H1 (cell line): Measurements from ENCODE around the gene SEC61G. TPM values are rescaled to one million over a fixed set of nuclear protein-coding genes. Genes with fewer than 3 reads are reported as not detected.

Source experiments
- CTCF ChIA-PET: fragments of 300-600 bp; sonication (Branson Sonifier 250); formaldehyde crosslinking; loops from one replicate; lab custom pipeline; 2021; ENCODE audit not compliant: partially characterized antibody; lab: Charles Lee
- POLR2A ChIA-PET: fragments of 300-600 bp; sonication (Branson Sonifier 250); formaldehyde crosslinking; loops from one replicate; lab custom pipeline; 2021; ENCODE audit warnings: inconsistent platforms; ENCODE audit not compliant: partially characterized antibody; lab: Charles Lee
- DNase-seq, 2 experiments: peaks; one replicate each; pipeline versions ENCODE4 v3.0.0 to v3.0.0-alpha.2; 2010 to 2022; ENCODE audit warnings: low spot score in 2 of 2, low read depth in 1 of 2, mixed read lengths in 1 of 2
- FAIRE-seq: peaks from 2 replicates; lab custom pipeline; 2011; peaks lifted over from hg19 to GRCh38; lab: Jason Lieb, UNC
- H2AFZ ChIP-seq: 2 replicates; pipeline ENCODE4 v1.8.1; 2012; ENCODE audit warnings: low read length, inconsistent platforms
- H2AK5ac ChIP-seq: 2 replicates; pipeline ENCODE4 v1.6.1; 2013; ENCODE audit warnings: low read depth, low read length
- H2BK120ac ChIP-seq: replicated peaks from 2 replicates; pipeline ENCODE3; 2013; ENCODE audit warnings: low read depth, low read length, inconsistent platforms
- H2BK12ac ChIP-seq: 2 replicates; pipeline ENCODE4 v1.6.1; 2013; ENCODE audit warnings: low read depth, low read length
- H2BK15ac ChIP-seq: 2 replicates; pipeline ENCODE4 v1.6.1; 2013; ENCODE audit warnings: low read length
- H2BK20ac ChIP-seq: 2 replicates; pipeline ENCODE4 v1.6.1; 2013; ENCODE audit warnings: low read length
- H2BK5ac ChIP-seq: 2 replicates; pipeline ENCODE4 v1.6.1; 2013; ENCODE audit warnings: low read depth, low read length
- H3K14ac ChIP-seq: 2 replicates; pipeline ENCODE4 v1.6.1; 2013; ENCODE audit warnings: inconsistent platforms; ENCODE audit not compliant: insufficient read length
- H3K18ac ChIP-seq: 2 replicates; pipeline ENCODE4 v1.6.1; 2013; ENCODE audit warnings: low read length; ENCODE audit errors: extremely low read depth
- H3K23ac ChIP-seq: 2 replicates; pipeline ENCODE4 v1.6.1; 2013; ENCODE audit warnings: inconsistent platforms; ENCODE audit not compliant: insufficient read length
- H3K23me2 ChIP-seq: 2 replicates; pipeline ENCODE4 v1.6.1; 2013; ENCODE audit warnings: low read depth, low read length
- H3K27ac ChIP-seq: 2 replicates; pipeline ENCODE4 v1.6.1; 2011; ENCODE audit warnings: low read depth, low read length, inconsistent platforms
- H3K27me3 ChIP-seq, 4 experiments: replicated peaks in 1 of 4; 1 replicate in 1 of 4; 2 replicates in 3 of 4; pipeline versions ENCODE4 v1.6.1 to v1.8.1; 2011 to 2013; ENCODE audit warnings: low read length in 3 of 4, mild to moderate bottlenecking in 3 of 4, inconsistent platforms in 2 of 4, mixed read lengths in 2 of 4, moderate library complexity in 1 of 4; ENCODE audit not compliant: control insufficient read depth in 3 of 4, insufficient read depth in 3 of 4; ENCODE audit errors: extremely low read depth in 1 of 4
- H3K36me3 ChIP-seq, 4 experiments: 2 replicates each; pipeline versions ENCODE4 v1.6.1 to v1.8.1; 2011 to 2013; ENCODE audit warnings: mild to moderate bottlenecking in 4 of 4, low read length in 3 of 4, moderate library complexity in 2 of 4, control low read depth in 1 of 4, inconsistent platforms in 1 of 4; ENCODE audit not compliant: insufficient read depth in 4 of 4, control insufficient read depth in 2 of 4
- H3K4ac ChIP-seq: replicated peaks from 2 replicates; pipeline ENCODE3; 2013; ENCODE audit warnings: low read length, low read depth, mixed read lengths, inconsistent platforms; ENCODE audit not compliant: insufficient read length
- H3K4me1 ChIP-seq, 4 experiments: replicated peaks in 1 of 4; 1 replicate in 1 of 4; 2 replicates in 3 of 4; pipeline versions ENCODE4 v1.6.1 to v1.8.1; 2011 to 2013; ENCODE audit warnings: low read length in 3 of 4, inconsistent platforms in 2 of 4, mixed read lengths in 1 of 4; ENCODE audit not compliant: insufficient read depth in 4 of 4, control insufficient read depth in 3 of 4
- H3K4me2 ChIP-seq, 2 experiments: 2 replicates each; pipeline versions ENCODE4 v1.6.1 to v1.8.1; 2011 to 2013; ENCODE audit warnings: low read depth in 2 of 2, low read length in 2 of 2, control low read depth in 1 of 2, inconsistent platforms in 1 of 2, mild to moderate bottlenecking in 1 of 2; ENCODE audit not compliant: insufficient read depth in 1 of 2
- H3K4me3 ChIP-seq, 4 experiments: fragments of 200-600, 300-600 bp in 1 of 4; sonication (generic), shearing (Covaris generic), sonication (Bioruptor Twin) in 1 of 4; 2 replicates each; pipeline versions ENCODE4 v1.5.1 to v1.8.1; 2011 to 2016; ENCODE audit warnings: low read length in 4 of 4, low read depth in 3 of 4, control low read depth in 2 of 4, inconsistent platforms in 2 of 4, mild to moderate bottlenecking in 2 of 4, mixed read lengths in 1 of 4, moderate library complexity in 1 of 4; ENCODE audit not compliant: insufficient read depth in 2 of 4; ENCODE audit errors: extremely low read depth in 1 of 4
- H3K56ac ChIP-seq: replicated peaks from 2 replicates; pipeline ENCODE3; 2013; ENCODE audit warnings: low read depth, mild to moderate bottlenecking, mixed read lengths, low read length, inconsistent platforms; ENCODE audit not compliant: insufficient read length
- H3K79me1 ChIP-seq: 2 replicates; pipeline ENCODE4 v1.6.1; 2013; ENCODE audit warnings: low read depth, low read length, control low read depth
- H3K79me2 ChIP-seq, 2 experiments: 2 replicates each; pipeline versions ENCODE4 v1.6.1 to v1.8.1; 2012 to 2013; ENCODE audit warnings: low read length in 2 of 2, mild to moderate bottlenecking in 2 of 2, inconsistent platforms in 1 of 2; ENCODE audit not compliant: insufficient read depth in 2 of 2, control insufficient read depth in 1 of 2
- H3K9ac ChIP-seq, 4 experiments: replicated peaks in 1 of 4; 1 replicate in 1 of 4; 2 replicates in 3 of 4; pipeline versions ENCODE4 v1.6.1 to v1.8.1; 2011 to 2013; ENCODE audit warnings: low read depth in 3 of 4, low read length in 3 of 4, control low read depth in 2 of 4, mild to moderate bottlenecking in 2 of 4, moderate library complexity in 2 of 4, inconsistent platforms in 1 of 4; ENCODE audit errors: extremely low read depth in 1 of 4
- H3K9me3 ChIP-seq, 2 experiments: 2 replicates each; pipeline versions ENCODE4 v1.6.1 to v1.8.1; 2012 to 2013; ENCODE audit warnings: mild to moderate bottlenecking in 2 of 2, moderate library complexity in 2 of 2, control low read depth in 1 of 2, inconsistent platforms in 1 of 2, low read depth in 1 of 2, low read length in 1 of 2, mixed read lengths in 1 of 2; ENCODE audit not compliant: insufficient read depth in 2 of 2
- H4K20me1 ChIP-seq, 2 experiments: replicated peaks in 1 of 2; 2 replicates each; pipeline versions ENCODE3 to v1.8.1; 2011 to 2013; ENCODE audit warnings: inconsistent platforms in 2 of 2, low read length in 2 of 2, mild to moderate bottlenecking in 1 of 2; ENCODE audit not compliant: insufficient read depth in 2 of 2, control insufficient read depth in 1 of 2
- H4K5ac ChIP-seq: 2 replicates; pipeline ENCODE4 v1.6.1; 2013; ENCODE audit warnings: low read length, low read depth, mixed read lengths, inconsistent platforms; ENCODE audit not compliant: insufficient read length
- H4K8ac ChIP-seq: 2 replicates; pipeline ENCODE4 v1.8.0; 2013; ENCODE audit warnings: mild to moderate bottlenecking, moderate library complexity, low read length, inconsistent platforms; ENCODE audit not compliant: insufficient read depth; ENCODE audit errors: extremely low read depth
- H4K91ac ChIP-seq: replicated peaks from 2 replicates; pipeline ENCODE3; 2013; ENCODE audit warnings: low read length, mixed read lengths, inconsistent platforms; ENCODE audit not compliant: insufficient read length
- CBX5 ChIP-seq: fragments of 300-800, 300-1000 bp; sonication (generic); IDR thresholded peaks from 2 replicates; pipeline ENCODE4 v1.7.1; 2016; ENCODE audit warnings: antibody characterized with exemption, low read length, low read depth
- FOSL1 ChIP-seq: IDR thresholded peaks from 2 replicates; pipeline ENCODE4 v1.6.1; 2011; ENCODE audit warnings: mild to moderate bottlenecking, low read depth, low read length, moderate library complexity; ENCODE audit not compliant: insufficient read depth
- GABPA ChIP-seq: IDR thresholded peaks from 2 replicates; pipeline ENCODE4 v1.6.1; 2011; ENCODE audit warnings: mild to moderate bottlenecking, low read length, moderate library complexity, borderline replicate concordance; ENCODE audit not compliant: insufficient read depth
- NRF1 ChIP-seq: IDR thresholded peaks from 2 replicates; pipeline ENCODE4 v1.6.1; 2011; ENCODE audit warnings: mild to moderate bottlenecking, low read depth, low read length, improper control_type of control experiment
- RNF2 ChIP-seq: fragments of 200-900, 300-1000 bp; sonication (generic); IDR thresholded peaks from 2 replicates; pipeline ENCODE4 v1.7.1; 2016; ENCODE audit warnings: borderline replicate concordance, low read depth, mild to moderate bottlenecking, antibody characterized with exemption, low read length; ENCODE audit not compliant: poor library complexity, severe bottlenecking; ENCODE audit errors: missing control alignments
- TEAD4 ChIP-seq: IDR thresholded peaks from 2 replicates; pipeline ENCODE4 v1.6.1; 2012; ENCODE audit warnings: low read depth, low read length, inconsistent platforms, mixed read lengths
- polyA plus RNA-seq, 7 experiments: library from polyadenylated mRNA; depleted of rRNA in 3 of 7; stranded (reverse) in 5 of 7; unstranded in 2 of 7; fragments of >200 nt in 5 of 7; fragments of 200-250 nt in 2 of 7; gene quantifications; 1 replicate in 5 of 7; 2 replicates in 1 of 7; 4 replicates in 1 of 7; pipeline versions ENCODE4 v1.2.1 to v1.2.3, GENCODE V29; 2011 to 2013; ENCODE audit warnings: missing spikeins in 2 of 7, mixed read lengths in 2 of 7
- total RNA-seq: library from RNA; stranded (reverse); fragmentation: NEBNext Ultra II Directional; extraction: Animal tissue kit (Norgen Biotek cat#: 25700); gene quantifications from 2 replicates; pipeline ENCODE4 v1.2.1, GENCODE V29; 2021

Gene SEC61G
- total and polyA plus RNA-seq, 2 of the 8 experiments (the other 6 are each of a cell fraction or from before 2014, with no cell fraction given) = 142 to 274 TPM

GRCh38 chr7:54719425-54719824 is 39.6 kb downstream of the SEC61G start:
- no peaks in the 10 kb centered on the region; the same call in 1 of the 2 replicates for H3K23me2 ChIP-seq
- ChIA-PET POLR2A (no interaction called here), CTCF (interaction anchor here (0.6 kb wide), 1 partner anchor 427 kb away, joined by 7 read pairs; no protein-coding TSS in a partner anchor)
- H3K79me1 ChIP-seq = no peaks in the 10 kb centered on the region
- H3K4me2 ChIP-seq = no peak overlapping the region
- no peak overlapping the region for H3K23ac ChIP-seq
- H4K20me1 ChIP-seq = no peaks in the 10 kb centered on the region
- peaks cover 4 to 6% of the 10 kb centered on the region in 2 experiments; a peak in 1 of 4 replicates for H3K9me3 ChIP-seq
- no peak overlapping the region for H3K18ac ChIP-seq
- H4K8ac ChIP-seq = peak overlapping the region; percentile 14; the same call in 1 of the 2 replicates
- H4K5ac ChIP-seq = no peak overlapping the region
- H3K9ac ChIP-seq = no peak overlapping the region
- H2BK12ac ChIP-seq = no peak overlapping the region
- H3K36me3 ChIP-seq = no peaks in the 10 kb centered on the region
- H4K91ac ChIP-seq = no peak overlapping the region
- H2BK20ac ChIP-seq = no peak overlapping the region
- H3K14ac ChIP-seq = no peak overlapping the region
- no peaks in the 10 kb centered on the region for H3K4me1 ChIP-seq
- FAIRE-seq (no peak), DNase-seq (no peak)
- H3K79me2 ChIP-seq = no peaks in the 10 kb centered on the region
- no peak overlapping the region for H2BK15ac ChIP-seq
- H2AK5ac ChIP-seq = no peak overlapping the region
- no peak overlapping the region for H2AFZ ChIP-seq
- no peak overlapping the region for H2BK5ac ChIP-seq
- no peak for TF ChIP-seq NRF1
- TF ChIP-seq FOSL1 = no peak
- no peak for TF ChIP-seq GABPA
- TF ChIP-seq TEAD4 = no peak
- no peak for TF ChIP-seq RNF2
- no peak for TF ChIP-seq CBX5
- H2BK120ac ChIP-seq = no peak overlapping the region
- no peak overlapping the region for H3K4me3 ChIP-seq
- no peaks in the 10 kb centered on the region for H3K27me3 ChIP-seq
- no peak overlapping the region for H3K56ac ChIP-seq
- H3K4ac ChIP-seq = no peak overlapping the region
- no peak overlapping the region for H3K27ac ChIP-seq
